LHCN-M2 (cell line): Measurements from ENCODE around the gene CACTIN. TPM values are rescaled to one million over a fixed set of nuclear protein-coding genes. Genes with fewer than 3 reads are reported as not detected.
"Not testable (repeated sequence)": the region's sequence is repeated elsewhere in the genome, so short reads cannot be mapped to it uniquely, and the experiment has no call there.

Experiments used
- DNase-seq: peaks from one replicate; pipeline ENCODE4 v3.0.0-alpha.2; 2012; ENCODE audit warnings: low read depth
- total RNA-seq: library from RNA; depleted of rRNA; stranded (reverse); fragments of >200 nt; gene quantifications from 2 replicates; pipeline ENCODE4 v1.2.3, GENCODE V29; 2014

Gene CACTIN
- total RNA-seq, 1 experiment from 2014 or later = 32.3 TPM

- not testable (repeated sequence) for DNase-seq
These were observed 2.2 kb upstream of the CACTIN start for GRCh38 chr19:3628766-3629165.

- no peak for DNase-seq
These were observed 747 bp upstream of the CACTIN start for GRCh38 chr19:3627351-3627723.

- DNase-seq = no peak
These were observed 556 bp downstream of the CACTIN start for GRCh38 chr19:3625996-3626472.

GRCh38 chr19:3623716-3624115 lies 2.9 kb downstream of the CACTIN start:
- no peak for DNase-seq

GRCh38 chr19:3622224-3622623 lies 4.4 kb downstream of the CACTIN start:
- no peak for DNase-seq

GRCh38 chr19:3621689-3622088 lies 4.9 kb downstream of the CACTIN start:
- no peak for DNase-seq

- no peak for DNase-seq
These were observed 5.6 kb downstream of the CACTIN start for GRCh38 chr19:3620817-3621547.

- no peak for DNase-seq
These were observed 6.3 kb downstream of the CACTIN start for GRCh38 chr19:3620145-3620816.

- no peak for DNase-seq
These were observed 7.0 kb downstream of the CACTIN start for GRCh38 chr19:3619631-3620012.

- DNase-seq = no peak
These were observed 7.6 kb downstream of the CACTIN start for GRCh38 chr19:3618811-3619630.

GRCh38 chr19:3618144-3618810 lies 8.3 kb downstream of the CACTIN start:
- peak; percentile 29 for DNase-seq

- no peak for DNase-seq
These were observed 9.1 kb downstream of the CACTIN start for GRCh38 chr19:3617463-3617862.

- DNase-seq = no peak
These were observed 11.0 kb downstream of the CACTIN start for GRCh38 chr19:3615524-3616135.

- DNase-seq = no peak
These were observed 11.6 kb downstream of the CACTIN start for GRCh38 chr19:3614858-3615505.

GRCh38 chr19:3613818-3614661 lies 12.6 kb downstream of the CACTIN start:
- no peak for DNase-seq

- no peak for DNase-seq
These were observed 13.5 kb downstream of the CACTIN start for GRCh38 chr19:3612901-3613741.

- DNase-seq = no peak
These were observed 14.3 kb downstream of the CACTIN start for GRCh38 chr19:3612330-3612729.

GRCh38 chr19:3611841-3612240 lies 14.7 kb downstream of the CACTIN start:
- no peak for DNase-seq
